Right lobe of liver (tissue), 4 donors: ENCODE measurements around the gene DAPK2.

Experiments
- CTCF ChIP-seq, 4 donors: fragments of 200-600 bp in 3 of 4; fragments of 450-650 bp in 1 of 4; IDR thresholded peaks; one replicate each; pipeline versions ENCODE4 v1.5.1 to v1.8.0; 2016 to 2022; ENCODE audit warnings: antibody characterized with exemption in 4 of 4, mild to moderate bottlenecking in 2 of 4
- POLR2A ChIP-seq: fragments of 450-650 bp; IDR thresholded peaks from one replicate; pipeline ENCODE4 v1.6.1; 2017; ENCODE audit warnings: antibody characterized with exemption, mild to moderate bottlenecking
- donor health status: DM: no; HTN: no; CAD: no.
- donor health status: DM: no; HTN: no; CAD: no.
- donor health status: DM: no; HTN: yes; CAD: no.

- TF ChIP-seq POLR2A (no peak), CTCF (IDR thresholded peaks at IDR 0.05) (no peak)
Measured at GRCh38 chr15:63981596-63982320, 64.5 kb downstream of the DAPK2 start.
